ENCODE data around the gene ARHGAP22. TPM values are rescaled to one million over a fixed set of nuclear protein-coding genes. Genes with fewer than 3 reads are reported as not detected.

ARHGAP22 gene
- total RNA-seq, 2 experiments from 2014 or later: 0.19 to 0.46 TPM

GRCh38 chr10:48439031-48439430 lies 165.8 kb downstream of the ARHGAP22 start:
- no peaks in the 10 kb centered on the region for H3K9me2 ChIP-seq (ENCODE audit: insufficient read depth, low read length)
- no peaks in the 10 kb centered on the region for H3K36me3 ChIP-seq (ENCODE audit: insufficient read depth, low read length)
- BruUV-seq (replicated peaks): no TSS peak
- intact Hi-C loops (cut with micrococcal nuclease; ENCODE audit: unreplicated experiment): no loop called here
- H3K79me2 ChIP-seq (ENCODE audit: insufficient read depth, low read depth, low read length): no peaks in the 10 kb centered on the region
- TF ChIP-seq EZH2phosphoT487 (IDR thresholded peaks at IDR 0.05; ENCODE audit: borderline replicate concordance, low read depth, low read length): no peak
- TF ChIP-seq, protein P1, sequence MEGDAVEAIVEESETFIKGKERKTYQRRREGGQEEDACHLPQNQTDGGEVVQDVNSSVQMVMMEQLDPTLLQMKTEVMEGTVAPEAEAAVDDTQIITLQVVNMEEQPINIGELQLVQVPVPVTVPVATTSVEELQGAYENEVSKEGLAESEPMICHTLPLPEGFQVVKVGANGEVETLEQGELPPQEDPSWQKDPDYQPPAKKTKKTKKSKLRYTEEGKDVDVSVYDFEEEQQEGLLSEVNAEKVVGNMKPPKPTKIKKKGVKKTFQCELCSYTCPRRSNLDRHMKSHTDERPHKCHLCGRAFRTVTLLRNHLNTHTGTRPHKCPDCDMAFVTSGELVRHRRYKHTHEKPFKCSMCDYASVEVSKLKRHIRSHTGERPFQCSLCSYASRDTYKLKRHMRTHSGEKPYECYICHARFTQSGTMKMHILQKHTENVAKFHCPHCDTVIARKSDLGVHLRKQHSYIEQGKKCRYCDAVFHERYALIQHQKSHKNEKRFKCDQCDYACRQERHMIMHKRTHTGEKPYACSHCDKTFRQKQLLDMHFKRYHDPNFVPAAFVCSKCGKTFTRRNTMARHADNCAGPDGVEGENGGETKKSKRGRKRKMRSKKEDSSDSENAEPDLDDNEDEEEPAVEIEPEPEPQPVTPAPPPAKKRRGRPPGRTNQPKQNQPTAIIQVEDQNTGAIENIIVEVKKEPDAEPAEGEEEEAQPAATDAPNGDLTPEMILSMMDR (conservative IDR thresholded peaks at IDR 0.05; ENCODE audit: low read length): no peak
- H3K4me1 ChIP-seq (ENCODE audit: insufficient read depth, low read length, poor library complexity, severe bottlenecking): no peaks in the 10 kb centered on the region
- no peak overlapping the region for H3K4me3 ChIP-seq (ENCODE audit: low read depth, low read length, poor library complexity, severe bottlenecking)
- no peak for DNase-seq (ENCODE audit: low spot score)
- no peaks in the 10 kb centered on the region for H4K20me1 ChIP-seq (ENCODE audit: insufficient read depth, low read length)
- POLR2A ChIA-PET: interaction anchor here (0.7 kb wide), 1 partner anchor 275 kb away, joined by 3 read pairs; no protein-coding TSS in a partner anchor
- no peaks in the 10 kb centered on the region for H3K9me3 ChIP-seq (ENCODE audit: low read length)
- CTCF ChIA-PET (ENCODE audit: unreplicated experiment): no interaction called here
- H3K4me2 ChIP-seq (ENCODE audit: low read length): no peak overlapping the region
- H3K27ac ChIP-seq (ENCODE audit: low read depth, low read length, poor library complexity, severe bottlenecking): no peak overlapping the region
- no peak overlapping the region for H2AFZ ChIP-seq (ENCODE audit: low read length)

DNA sequence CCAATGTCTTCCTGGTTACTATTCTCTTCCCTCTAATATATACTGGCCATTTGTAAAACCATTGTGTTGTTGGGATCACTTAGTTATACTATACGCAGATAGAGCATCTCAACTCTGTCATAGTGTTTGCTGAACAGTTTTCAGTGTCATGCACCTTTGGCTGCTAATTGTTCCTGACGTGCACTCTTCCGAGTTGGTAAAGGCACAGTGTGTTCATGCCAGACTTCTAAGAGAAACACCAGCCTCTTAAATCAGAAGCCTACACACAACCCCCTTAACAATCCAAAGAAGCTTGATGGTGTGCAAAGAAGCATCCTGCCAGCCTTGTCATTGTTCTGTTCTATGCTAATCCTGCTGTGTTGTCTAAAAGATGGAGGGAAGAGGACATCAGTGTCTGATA lies 167.3 kb downstream of the ARHGAP22 start:
- H3K79me2 ChIP-seq (ENCODE audit: insufficient read depth, low read depth, low read length): no peaks in the 10 kb centered on the region
- H3K9me2 ChIP-seq (ENCODE audit: insufficient read depth, low read length): no peaks in the 10 kb centered on the region
- CTCF ChIA-PET (ENCODE audit: unreplicated experiment): no interaction called here
- no peak overlapping the region for H3K4me2 ChIP-seq (ENCODE audit: low read length)
- no peaks in the 10 kb centered on the region for H4K20me1 ChIP-seq (ENCODE audit: insufficient read depth, low read length)
- no peak for DNase-seq (ENCODE audit: low spot score)
- no peak overlapping the region for H3K4me3 ChIP-seq (ENCODE audit: low read depth, low read length, poor library complexity, severe bottlenecking)
- H3K36me3 ChIP-seq (ENCODE audit: insufficient read depth, low read length): no peaks in the 10 kb centered on the region
- H3K9me3 ChIP-seq (ENCODE audit: low read length): no peaks in the 10 kb centered on the region
- POLR2A ChIA-PET: interaction anchor here (0.6 kb wide), 1 partner anchor 112 kb away, joined by 3 read pairs; no protein-coding TSS in a partner anchor
- no peaks in the 10 kb centered on the region for H3K4me1 ChIP-seq (ENCODE audit: insufficient read depth, low read length, poor library complexity, severe bottlenecking)
- BruUV-seq (replicated peaks): no TSS peak
- H2AFZ ChIP-seq (ENCODE audit: low read length): no peak overlapping the region
- H3K27ac ChIP-seq (ENCODE audit: low read depth, low read length, poor library complexity, severe bottlenecking): no peak overlapping the region
- TF ChIP-seq, protein P1 (conservative IDR thresholded peaks at IDR 0.05; ENCODE audit: low read length): no peak
- no peak for TF ChIP-seq EZH2phosphoT487 (IDR thresholded peaks at IDR 0.05; ENCODE audit: borderline replicate concordance, low read depth, low read length)
- intact Hi-C loops (cut with micrococcal nuclease; ENCODE audit: unreplicated experiment): no loop called here

GRCh38 chr10:48431871-48432270 lies 173.0 kb downstream of the ARHGAP22 start:
- Histone ChIP-seq H3K4me2 (ENCODE audit: low read length) (no peak overlapping the region), H3K9me3 (ENCODE audit: low read length) (no peaks in the 10 kb centered on the region), H3K27ac (ENCODE audit: low read depth, low read length, poor library complexity, severe bottlenecking) (no peak overlapping the region), H3K9me2 (ENCODE audit: insufficient read depth, low read length) (no peaks in the 10 kb centered on the region), H2AFZ (ENCODE audit: low read length) (no peak overlapping the region), H3K36me3 (ENCODE audit: insufficient read depth, low read length) (no peaks in the 10 kb centered on the region), H3K4me3 (ENCODE audit: low read depth, low read length, poor library complexity, severe bottlenecking) (no peak overlapping the region), H4K20me1 (ENCODE audit: insufficient read depth, low read length) (no peaks in the 10 kb centered on the region), H3K4me1 (ENCODE audit: insufficient read depth, low read length, poor library complexity, severe bottlenecking) (no peaks in the 10 kb centered on the region), H3K79me2 (ENCODE audit: insufficient read depth, low read depth, low read length) (no peaks in the 10 kb centered on the region)
- BruUV-seq (replicated peaks): no TSS peak
- DNase-seq (ENCODE audit: low spot score): no peak
- TF ChIP-seq, protein P1 (conservative IDR thresholded peaks at IDR 0.05; ENCODE audit: low read length): no peak
- no peak for TF ChIP-seq EZH2phosphoT487 (IDR thresholded peaks at IDR 0.05; ENCODE audit: borderline replicate concordance, low read depth, low read length)
- intact Hi-C loops (cut with micrococcal nuclease; ENCODE audit: unreplicated experiment): no loop called here
- CTCF ChIA-PET (ENCODE audit: unreplicated experiment): no interaction called here
- POLR2A ChIA-PET: interaction anchor here (0.6 kb wide), 1 partner anchor 102 kb away, joined by 3 read pairs; no protein-coding TSS in a partner anchor

Data from OCI-LY7 (cell line).